Measurements from ENCODE around the gene ABCB9. TPM values are rescaled to one million over a fixed set of nuclear protein-coding genes. Genes with fewer than 3 reads are reported as not detected.

Gene ABCB9
- total RNA-seq, 1 experiment from 2014 or later = 6.7 TPM

DNA sequence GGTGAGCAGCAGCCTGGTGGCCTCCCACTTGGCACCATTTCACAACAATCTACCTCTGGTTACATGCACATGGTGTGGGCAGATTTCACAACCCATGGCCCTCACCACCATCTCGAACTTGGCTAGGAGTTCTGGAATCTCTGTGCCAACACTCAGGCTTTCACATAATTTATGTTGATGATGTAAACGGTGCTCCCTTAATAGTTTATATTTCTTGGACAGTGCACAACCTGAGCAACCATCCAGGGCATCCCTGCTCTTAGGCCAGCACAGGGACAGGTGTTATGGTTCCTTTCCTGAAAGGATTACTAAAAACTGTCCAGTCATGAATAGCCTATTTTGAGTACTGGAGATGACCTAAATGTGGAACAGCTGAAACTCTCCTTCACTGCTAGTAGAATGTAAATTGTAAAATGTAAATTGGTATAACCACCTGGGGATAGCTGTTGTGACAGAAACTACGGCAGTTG is 28.6 kb downstream of the ABCB9 start:
- Histone ChIP-seq H3K4me3 (ENCODE audit: low read depth, low read length) (no peak overlapping the region), H3K36me3 (ENCODE audit: control insufficient read depth, insufficient read depth, low read length) (no peaks in the 10 kb centered on the region), H3K27me3 (replicated peaks; ENCODE audit: control insufficient read depth, insufficient read depth, low read length) (no peaks in the 10 kb centered on the region), H3K9me3 (no peaks in the 10 kb centered on the region), H3K4me1 (no peaks in the 10 kb centered on the region)
- ChIA-PET CTCF (no interaction called here), POLR2A (no interaction called here)
- Mint-ChIP-seq H3K9me3 (ENCODE audit: unreplicated experiment) (no peaks in the 10 kb centered on the region), H3K27ac (ENCODE audit: unreplicated experiment) (no peak overlapping the region), H3K36me3 (ENCODE audit: insufficient read depth, unreplicated experiment) (peaks cover 6% of the 10 kb centered on the region), H3K27me3 (ENCODE audit: insufficient read depth, unreplicated experiment) (no peaks in the 10 kb centered on the region), H3K4me1 (ENCODE audit: low read depth, unreplicated experiment) (no peaks in the 10 kb centered on the region), H3K4me3 (ENCODE audit: unreplicated experiment) (no peak overlapping the region)
- TF ChIP-seq, protein P1, sequence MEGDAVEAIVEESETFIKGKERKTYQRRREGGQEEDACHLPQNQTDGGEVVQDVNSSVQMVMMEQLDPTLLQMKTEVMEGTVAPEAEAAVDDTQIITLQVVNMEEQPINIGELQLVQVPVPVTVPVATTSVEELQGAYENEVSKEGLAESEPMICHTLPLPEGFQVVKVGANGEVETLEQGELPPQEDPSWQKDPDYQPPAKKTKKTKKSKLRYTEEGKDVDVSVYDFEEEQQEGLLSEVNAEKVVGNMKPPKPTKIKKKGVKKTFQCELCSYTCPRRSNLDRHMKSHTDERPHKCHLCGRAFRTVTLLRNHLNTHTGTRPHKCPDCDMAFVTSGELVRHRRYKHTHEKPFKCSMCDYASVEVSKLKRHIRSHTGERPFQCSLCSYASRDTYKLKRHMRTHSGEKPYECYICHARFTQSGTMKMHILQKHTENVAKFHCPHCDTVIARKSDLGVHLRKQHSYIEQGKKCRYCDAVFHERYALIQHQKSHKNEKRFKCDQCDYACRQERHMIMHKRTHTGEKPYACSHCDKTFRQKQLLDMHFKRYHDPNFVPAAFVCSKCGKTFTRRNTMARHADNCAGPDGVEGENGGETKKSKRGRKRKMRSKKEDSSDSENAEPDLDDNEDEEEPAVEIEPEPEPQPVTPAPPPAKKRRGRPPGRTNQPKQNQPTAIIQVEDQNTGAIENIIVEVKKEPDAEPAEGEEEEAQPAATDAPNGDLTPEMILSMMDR (IDR thresholded peaks at IDR 0.05; ENCODE audit: insufficient read depth in 1 of 2, low read depth in 1 of 2, low read length in 1 of 2, severe bottlenecking in 1 of 2, unreplicated experiment in 1 of 2) = no peak
- no peak for DNase-seq
- intact Hi-C loops (cut with micrococcal nuclease; ENCODE audit: unreplicated experiment) = no loop called here
- no TSS peak for BruUV-seq (replicated peaks)

DNA sequence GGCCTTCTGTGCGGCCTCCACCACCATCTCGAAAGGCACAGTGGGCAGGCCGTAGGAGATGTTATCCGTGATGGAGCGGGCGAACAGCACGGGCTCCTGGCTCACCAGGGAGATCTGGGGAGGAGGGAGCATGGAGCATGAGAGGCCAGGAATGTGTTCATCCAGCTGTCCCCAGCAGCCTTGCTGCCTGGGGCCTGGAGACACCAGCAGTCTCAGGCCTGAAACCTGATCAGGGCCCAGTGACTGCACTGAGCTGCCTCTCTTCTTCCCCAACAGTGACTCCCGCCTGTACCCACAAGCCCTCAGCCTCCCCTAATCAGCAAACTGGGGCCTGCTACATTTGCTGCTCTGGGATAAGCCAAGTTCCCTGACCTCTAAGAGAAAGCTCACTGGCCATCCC is 30.9 kb downstream of the ABCB9 start:
- intact Hi-C loops (cut with micrococcal nuclease; ENCODE audit: unreplicated experiment) = no loop called here
- Mint-ChIP-seq H3K4me3 (ENCODE audit: unreplicated experiment) (no peak overlapping the region), H3K27ac (ENCODE audit: unreplicated experiment) (no peak overlapping the region), H3K4me1 (ENCODE audit: low read depth, unreplicated experiment) (no peaks in the 10 kb centered on the region), H3K27me3 (ENCODE audit: insufficient read depth, unreplicated experiment) (no peaks in the 10 kb centered on the region), H3K9me3 (ENCODE audit: unreplicated experiment) (no peaks in the 10 kb centered on the region), H3K36me3 (ENCODE audit: insufficient read depth, unreplicated experiment) (no peaks in the 10 kb centered on the region)
- no peak overlapping the region for H3K4me3 ChIP-seq (ENCODE audit: low read depth, low read length)
- H3K9me3 ChIP-seq = no peaks in the 10 kb centered on the region
- H3K36me3 ChIP-seq (ENCODE audit: control insufficient read depth, insufficient read depth, low read length) = no peaks in the 10 kb centered on the region; the same call in 1 of the 2 replicates
- H3K4me1 ChIP-seq = no peaks in the 10 kb centered on the region
- no peak for DNase-seq
- ChIA-PET POLR2A (no interaction called here), CTCF (no interaction called here)
- no TSS peak for BruUV-seq (replicated peaks)
- no peaks in the 10 kb centered on the region for H3K27me3 ChIP-seq (replicated peaks; ENCODE audit: control insufficient read depth, insufficient read depth, low read length)
- TF ChIP-seq, protein P1 (IDR thresholded peaks at IDR 0.05; ENCODE audit: insufficient read depth in 1 of 2, low read depth in 1 of 2, low read length in 1 of 2, severe bottlenecking in 1 of 2, unreplicated experiment in 1 of 2) = no peak

DNA sequence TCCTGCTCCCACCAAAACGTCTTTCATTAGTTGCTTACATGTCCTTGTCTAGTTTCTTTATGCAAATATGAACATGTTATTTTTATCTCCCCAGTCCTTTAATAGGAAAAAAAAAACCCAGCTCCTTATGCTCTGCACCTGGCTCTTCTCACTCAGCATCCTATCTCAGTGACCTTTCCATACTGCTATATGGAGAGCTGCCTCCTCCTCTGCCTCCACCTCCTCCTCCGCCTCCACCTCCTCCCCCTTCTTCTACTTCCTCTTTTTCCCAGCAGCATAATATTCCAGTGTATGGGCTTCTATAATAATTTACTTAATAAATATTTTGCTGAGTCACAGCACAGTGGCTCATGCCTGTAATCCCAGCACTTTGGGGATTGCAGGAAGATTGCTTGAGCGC is 31.5 kb downstream of the ABCB9 start:
- no peaks in the 10 kb centered on the region for H3K4me1 ChIP-seq
- H3K27me3 ChIP-seq (replicated peaks; ENCODE audit: control insufficient read depth, insufficient read depth, low read length) = no peaks in the 10 kb centered on the region
- Mint-ChIP-seq H3K4me1 (ENCODE audit: low read depth, unreplicated experiment) (no peaks in the 10 kb centered on the region), H3K9me3 (ENCODE audit: unreplicated experiment) (no peaks in the 10 kb centered on the region), H3K4me3 (ENCODE audit: unreplicated experiment) (no peak overlapping the region), H3K27ac (ENCODE audit: unreplicated experiment) (no peak overlapping the region), H3K36me3 (ENCODE audit: insufficient read depth, unreplicated experiment) (no peaks in the 10 kb centered on the region), H3K27me3 (ENCODE audit: insufficient read depth, unreplicated experiment) (no peaks in the 10 kb centered on the region)
- no peaks in the 10 kb centered on the region; the same call in 1 of the 2 replicates for H3K36me3 ChIP-seq (ENCODE audit: control insufficient read depth, insufficient read depth, low read length)
- POLR2A ChIA-PET = no interaction called here
- no TSS peak for BruUV-seq (replicated peaks)
- H3K9me3 ChIP-seq = no peaks in the 10 kb centered on the region
- intact Hi-C loops (cut with micrococcal nuclease; ENCODE audit: unreplicated experiment) = no loop called here
- H3K4me3 ChIP-seq (ENCODE audit: low read depth, low read length) = no peak overlapping the region
- CTCF ChIA-PET = no interaction called here
- DNase-seq = no peak
- TF ChIP-seq, protein P1 (IDR thresholded peaks at IDR 0.05; ENCODE audit: insufficient read depth in 1 of 2, low read depth in 1 of 2, low read length in 1 of 2, severe bottlenecking in 1 of 2, unreplicated experiment in 1 of 2) = no peak
